Panc1 (cell line): ENCODE results near the gene ALPL. TPM values are rescaled to one million over a fixed set of nuclear protein-coding genes. Genes with fewer than 3 reads are reported as not detected.

Source experiments
- ATAC-seq: fragments of 200-7000 bp; cut with Tn5 transposase; 2 replicates; pipeline ENCODE4 v1.9.1; 2020; ENCODE audit warnings: mild to moderate bottlenecking, moderate library complexity
- BruUV-seq: library from RNA; stranded (reverse); fragments of 400-500 nt; replicated peaks from 2 replicates; lab custom pipeline; 2021; lab: Mats Ljungman, UMichigan
- CTCF ChIA-PET: fragments of 300-600 bp; sonication (Branson Sonifier 250); formaldehyde crosslinking; loops from one replicate; lab custom pipeline; 2022; ENCODE audit warnings: antibody characterized with exemption; lab: Charles Lee
- POLR2A ChIA-PET: fragments of 300-600 bp; sonication (Branson Sonifier 250); formaldehyde crosslinking; loops from one replicate; lab custom pipeline; 2022; ENCODE audit warnings: antibody characterized with exemption; lab: Charles Lee
- DNase-seq: peaks from one replicate; pipeline ENCODE4 v3.0.0-alpha.2; 2010; ENCODE audit warnings: low read depth, low spot score
- H3K27ac ChIP-seq: 2 replicates; pipeline ENCODE4 v1.5.1; 2011; ENCODE audit warnings: mild to moderate bottlenecking, low read length, inconsistent platforms
- H3K27me3 ChIP-seq: fragments of 200-500 bp; sonication (Bioruptor generic); 2 replicates; pipeline ENCODE4 v1.6.0; 2014; ENCODE audit warnings: low read length, inconsistent platforms; ENCODE audit not compliant: control insufficient read depth, insufficient read depth
- H3K36me3 ChIP-seq: fragments of 200-500 bp; sonication (Bioruptor generic); 2 replicates; pipeline ENCODE4 v1.5.1; 2014; ENCODE audit warnings: inconsistent platforms, mild to moderate bottlenecking, low read length, moderate library complexity; ENCODE audit not compliant: control insufficient read depth, insufficient read depth
- H3K4me1 ChIP-seq: 2 replicates; pipeline ENCODE4 v1.5.1; 2011; ENCODE audit warnings: inconsistent platforms, mild to moderate bottlenecking, low read length, moderate library complexity; ENCODE audit not compliant: control insufficient read depth, insufficient read depth
- H3K4me3 ChIP-seq, 2 experiments: 2 replicates each; pipeline ENCODE4 v1.5.1; 2011 to 2012; ENCODE audit warnings: low read depth in 2 of 2, low read length in 2 of 2, mild to moderate bottlenecking in 2 of 2, inconsistent platforms in 1 of 2, moderate library complexity in 1 of 2
- H3K9me3 ChIP-seq: fragments of 200-500 bp; sonication (Bioruptor generic); 2 replicates; pipeline ENCODE4 v1.5.1; 2014; ENCODE audit warnings: low read depth, mild to moderate bottlenecking, inconsistent platforms, low read length, moderate library complexity; ENCODE audit not compliant: control insufficient read depth, insufficient read depth
- POLR2AphosphoS5 ChIP-seq: IDR thresholded peaks from 2 replicates; pipeline ENCODE4 v1.6.1; 2012; ENCODE audit warnings: mild to moderate bottlenecking, low read depth, low read length, moderate library complexity
- REST ChIP-seq, 2 experiments: IDR thresholded peaks; 2 replicates each; pipeline ENCODE4 v1.6.1; 2011 to 2012; ENCODE audit warnings: low read depth in 2 of 2, control low read depth in 1 of 2, low read length in 1 of 2, mild to moderate bottlenecking in 1 of 2, moderate library complexity in 1 of 2; ENCODE audit not compliant: insufficient read depth in 1 of 2
- SIN3A ChIP-seq: IDR thresholded peaks from 2 replicates; pipeline ENCODE4 v1.6.1; 2012; ENCODE audit warnings: low read depth, mild to moderate bottlenecking, low read length, moderate library complexity, borderline replicate concordance; ENCODE audit not compliant: insufficient read depth
- TCF7L2 ChIP-seq: IDR thresholded peaks from 2 replicates; pipeline ENCODE4 v1.6.1; 2011; ENCODE audit warnings: mild to moderate bottlenecking, low read depth, low read length, inconsistent platforms
- in situ Hi-C: cut with HindIII; loops from 2 replicates; pipeline ENCODE4 v1.10.0; 2016; ENCODE audit warnings: low sequenced_read_pairs, low pct_unique_long_range_greater_than_20kb
- intact Hi-C: fragments of 100-400 bp; cut with micrococcal nuclease; formaldehyde crosslinking; loops from one replicate; pipeline ENCODE4 v1.10.0; 2022; ENCODE audit not compliant: unreplicated experiment
- total RNA-seq: library from RNA; stranded (reverse); gene quantifications from one replicate; pipeline ENCODE4 v1.2.1, GENCODE V29; 2021; ENCODE audit not compliant: unreplicated experiment
- TF ChIP-seq, protein P1 (sequence below): fragments of 450-650 bp; IDR thresholded peaks from 2 replicates; pipeline ENCODE4 v1.5.1; 2017; ENCODE audit warnings: mild to moderate bottlenecking

The ALPL gene
- total RNA-seq, 1 experiment from 2014 or later = 0.82 TPM

DNA sequence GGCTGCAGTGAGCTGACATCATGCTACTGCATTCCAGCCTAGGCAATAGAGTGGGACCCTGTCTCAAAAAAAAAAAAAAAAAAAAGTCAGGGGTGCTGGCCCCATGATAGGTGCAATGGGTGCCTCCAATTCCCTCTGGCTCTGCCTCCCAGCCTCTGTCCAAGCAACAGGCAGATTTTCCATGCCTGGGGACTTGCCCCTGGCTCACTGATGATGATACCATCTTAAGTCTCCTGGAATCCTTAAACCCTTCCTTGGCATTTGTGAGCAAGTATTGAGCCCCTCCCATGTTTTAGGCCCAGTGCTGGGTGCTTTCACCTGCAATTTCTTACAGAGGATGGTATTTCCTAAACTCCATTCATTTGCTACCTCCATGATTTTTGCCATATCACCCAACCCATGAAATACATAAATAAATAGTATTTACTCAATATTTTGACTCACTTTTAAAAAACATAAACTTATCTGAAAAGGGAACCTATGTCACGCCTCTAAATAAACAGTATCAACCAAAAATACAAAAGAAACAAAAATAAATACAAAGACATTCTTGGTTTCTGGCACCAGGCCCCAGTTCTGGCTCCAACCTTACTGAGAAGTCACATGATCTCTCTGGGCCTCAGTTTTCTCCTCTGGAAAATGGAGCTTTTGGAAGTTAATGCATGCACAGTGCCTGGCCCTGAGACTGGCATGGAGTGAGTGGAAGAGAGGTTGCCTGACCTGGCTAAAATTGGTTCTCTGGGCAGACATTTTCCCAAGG is 1.5 kb upstream of the ALPL start:
- H3K27ac ChIP-seq = no peak overlapping the region
- no peaks in the 10 kb centered on the region for H3K9me3 ChIP-seq
- DNase-seq (no peak), ATAC-seq (no peak)
- intact Hi-C loops (no loop called here), in situ Hi-C loops (no loop called here)
- peaks cover 3% of the 10 kb centered on the region; the same call in 1 of the 2 replicates for H3K4me1 ChIP-seq
- POLR2A ChIA-PET = no interaction called here
- H3K27me3 ChIP-seq = no peaks in the 10 kb centered on the region
- no peak for TF ChIP-seq TCF7L2
- no peak for TF ChIP-seq POLR2AphosphoS5
- no peak for TF ChIP-seq SIN3A
- TF ChIP-seq, protein P1, sequence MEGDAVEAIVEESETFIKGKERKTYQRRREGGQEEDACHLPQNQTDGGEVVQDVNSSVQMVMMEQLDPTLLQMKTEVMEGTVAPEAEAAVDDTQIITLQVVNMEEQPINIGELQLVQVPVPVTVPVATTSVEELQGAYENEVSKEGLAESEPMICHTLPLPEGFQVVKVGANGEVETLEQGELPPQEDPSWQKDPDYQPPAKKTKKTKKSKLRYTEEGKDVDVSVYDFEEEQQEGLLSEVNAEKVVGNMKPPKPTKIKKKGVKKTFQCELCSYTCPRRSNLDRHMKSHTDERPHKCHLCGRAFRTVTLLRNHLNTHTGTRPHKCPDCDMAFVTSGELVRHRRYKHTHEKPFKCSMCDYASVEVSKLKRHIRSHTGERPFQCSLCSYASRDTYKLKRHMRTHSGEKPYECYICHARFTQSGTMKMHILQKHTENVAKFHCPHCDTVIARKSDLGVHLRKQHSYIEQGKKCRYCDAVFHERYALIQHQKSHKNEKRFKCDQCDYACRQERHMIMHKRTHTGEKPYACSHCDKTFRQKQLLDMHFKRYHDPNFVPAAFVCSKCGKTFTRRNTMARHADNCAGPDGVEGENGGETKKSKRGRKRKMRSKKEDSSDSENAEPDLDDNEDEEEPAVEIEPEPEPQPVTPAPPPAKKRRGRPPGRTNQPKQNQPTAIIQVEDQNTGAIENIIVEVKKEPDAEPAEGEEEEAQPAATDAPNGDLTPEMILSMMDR = no peak
- TF ChIP-seq REST (IDR thresholded peaks at IDR 0.05; ENCODE audit: insufficient read depth in 1 of 2, low read depth in 2 of 2, low read length in 1 of 2) = no peak
- H3K4me3 ChIP-seq = no peak overlapping the region
- H3K36me3 ChIP-seq = no peaks in the 10 kb centered on the region
- no TSS peak for BruUV-seq
- CTCF ChIA-PET = no interaction called here

GRCh38 chr1:21508580-21509350 is 458 bp upstream of the ALPL start:
- no peak for DNase-seq
- peaks cover 3% of the 10 kb centered on the region; the same call in 1 of the 2 replicates for H3K4me1 ChIP-seq
- in situ Hi-C loops = no loop called here
- peak overlapping the region; percentile 6 to 42; a peak in 3 of 4 replicates for H3K4me3 ChIP-seq
- no peaks in the 10 kb centered on the region for H3K27me3 ChIP-seq
- H3K9me3 ChIP-seq = no peaks in the 10 kb centered on the region
- BruUV-seq = no TSS peak
- CTCF ChIA-PET = no interaction called here
- TF ChIP-seq, protein P1 = peak; percentile 89
- no peak for TF ChIP-seq REST (IDR thresholded peaks at IDR 0.05; ENCODE audit: insufficient read depth in 1 of 2, low read depth in 2 of 2, low read length in 1 of 2)
- POLR2A ChIA-PET = no interaction called here
- intact Hi-C loops = no loop called here
- ATAC-seq = peak; percentile 91
- no peaks in the 10 kb centered on the region for H3K36me3 ChIP-seq
- no peak overlapping the region for H3K27ac ChIP-seq
